RWPE1 (cell line): ENCODE data around the gene NOS1AP.
"Not testable (repeated sequence)": the region's sequence is repeated elsewhere in the genome, so short reads cannot be mapped to it uniquely, and the experiment has no call there.

Experiments
- CTCF ChIA-PET: fragments of 350-600 bp; sonication (Branson Sonifier 250); formaldehyde crosslinking; extraction: SDS; loops from one replicate; lab custom pipeline; 2021; lab: Yijun Ruan, JAX
- POLR2A ChIA-PET: fragments of 400-600 bp; formaldehyde crosslinking; extraction: SDS; loops from one replicate; lab custom pipeline; 2020; ENCODE audit warnings: antibody characterized with exemption; ENCODE audit not compliant: low non-redundant PET; lab: Yijun Ruan, JAX
- DNase-seq: peaks from one replicate; pipeline ENCODE4 v3.0.0; 2012; ENCODE audit warnings: low spot score
- H3K27ac ChIP-seq: fragments of 450-650 bp; 2 replicates; pipeline ENCODE4 v1.5.1; 2017
- TF ChIP-seq, protein P1 (sequence below): fragments of 450-650 bp; conservative IDR thresholded peaks from 2 replicates; pipeline ENCODE4 v1.5.1; 2017; ENCODE audit warnings: low read depth, mild to moderate bottlenecking

NOS1AP gene

DNA sequence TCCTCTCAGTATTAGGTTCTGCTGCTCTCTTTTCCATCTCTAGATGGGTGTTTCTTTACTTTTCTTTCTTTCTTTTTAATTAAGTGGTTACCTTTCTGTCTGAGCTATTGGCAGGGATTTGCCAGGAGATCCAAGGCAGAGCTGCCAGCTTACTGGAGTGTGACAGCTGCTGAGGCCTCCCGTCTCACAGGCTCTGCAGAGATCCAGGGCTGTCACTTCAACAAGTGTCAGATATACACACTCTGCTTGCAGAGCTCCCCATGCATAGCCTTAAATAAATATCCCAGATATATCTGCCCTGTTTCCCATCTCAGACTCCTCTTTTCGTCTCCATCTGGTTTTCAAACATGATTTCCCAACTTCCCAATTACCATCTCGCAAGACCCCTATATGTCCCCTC is 124.3 kb downstream of the NOS1AP start:
- H3K27ac ChIP-seq: no peak overlapping the region
- ChIA-PET CTCF (no interaction called here), POLR2A (no interaction called here)
- DNase-seq: no peak
- TF ChIP-seq, protein P1, sequence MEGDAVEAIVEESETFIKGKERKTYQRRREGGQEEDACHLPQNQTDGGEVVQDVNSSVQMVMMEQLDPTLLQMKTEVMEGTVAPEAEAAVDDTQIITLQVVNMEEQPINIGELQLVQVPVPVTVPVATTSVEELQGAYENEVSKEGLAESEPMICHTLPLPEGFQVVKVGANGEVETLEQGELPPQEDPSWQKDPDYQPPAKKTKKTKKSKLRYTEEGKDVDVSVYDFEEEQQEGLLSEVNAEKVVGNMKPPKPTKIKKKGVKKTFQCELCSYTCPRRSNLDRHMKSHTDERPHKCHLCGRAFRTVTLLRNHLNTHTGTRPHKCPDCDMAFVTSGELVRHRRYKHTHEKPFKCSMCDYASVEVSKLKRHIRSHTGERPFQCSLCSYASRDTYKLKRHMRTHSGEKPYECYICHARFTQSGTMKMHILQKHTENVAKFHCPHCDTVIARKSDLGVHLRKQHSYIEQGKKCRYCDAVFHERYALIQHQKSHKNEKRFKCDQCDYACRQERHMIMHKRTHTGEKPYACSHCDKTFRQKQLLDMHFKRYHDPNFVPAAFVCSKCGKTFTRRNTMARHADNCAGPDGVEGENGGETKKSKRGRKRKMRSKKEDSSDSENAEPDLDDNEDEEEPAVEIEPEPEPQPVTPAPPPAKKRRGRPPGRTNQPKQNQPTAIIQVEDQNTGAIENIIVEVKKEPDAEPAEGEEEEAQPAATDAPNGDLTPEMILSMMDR: no peak

DNA sequence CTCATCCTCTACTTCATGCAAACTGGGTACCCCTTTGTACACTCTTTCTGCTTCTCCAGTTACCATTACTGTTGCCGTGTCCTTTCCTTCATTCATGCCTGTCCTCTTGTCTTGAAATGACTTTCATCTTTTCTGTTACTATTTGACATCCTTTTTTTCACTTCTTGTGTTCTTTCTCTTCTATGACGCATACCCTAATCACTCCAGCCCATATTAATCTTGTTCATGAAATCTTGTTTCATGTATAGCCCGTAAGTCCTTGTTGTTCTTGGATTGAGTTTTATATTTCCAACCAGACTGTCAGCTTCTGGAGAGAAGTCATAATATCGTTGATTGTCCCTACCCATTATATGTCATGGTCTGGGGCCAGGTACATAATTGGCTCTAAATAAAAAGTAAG is 126.1 kb downstream of the NOS1AP start:
- H3K27ac ChIP-seq: no peak overlapping the region
- no peak for DNase-seq
- ChIA-PET POLR2A (no interaction called here), CTCF (no interaction called here)
- TF ChIP-seq, protein P1: no peak

DNA sequence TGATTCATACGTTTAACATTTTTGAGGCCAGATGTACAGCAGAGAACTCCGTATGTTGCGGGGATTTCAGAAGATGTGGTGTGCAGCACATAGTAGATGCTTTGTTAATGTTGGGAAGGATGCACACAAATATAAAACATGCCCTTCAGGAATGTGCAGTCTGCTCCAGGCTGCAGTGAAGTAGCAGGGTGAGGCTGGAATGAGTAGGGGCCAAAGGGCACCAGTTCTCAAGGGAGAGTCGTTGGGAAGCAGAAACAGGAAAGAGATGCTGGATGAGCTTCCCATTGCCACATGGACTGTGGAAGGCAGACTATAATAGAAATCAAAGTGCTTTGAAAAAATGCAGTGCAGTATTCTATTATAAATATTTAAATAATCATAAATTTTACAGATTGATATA is 126.9 kb downstream of the NOS1AP start:
- ChIA-PET CTCF (interaction anchor here (0.7 kb wide), 1 partner anchor 25 kb away, joined by 4 read pairs; no protein-coding TSS in a partner anchor), POLR2A (no interaction called here)
- TF ChIP-seq, protein P1: no peak
- DNase-seq: no peak
- H3K27ac ChIP-seq: no peak overlapping the region

DNA sequence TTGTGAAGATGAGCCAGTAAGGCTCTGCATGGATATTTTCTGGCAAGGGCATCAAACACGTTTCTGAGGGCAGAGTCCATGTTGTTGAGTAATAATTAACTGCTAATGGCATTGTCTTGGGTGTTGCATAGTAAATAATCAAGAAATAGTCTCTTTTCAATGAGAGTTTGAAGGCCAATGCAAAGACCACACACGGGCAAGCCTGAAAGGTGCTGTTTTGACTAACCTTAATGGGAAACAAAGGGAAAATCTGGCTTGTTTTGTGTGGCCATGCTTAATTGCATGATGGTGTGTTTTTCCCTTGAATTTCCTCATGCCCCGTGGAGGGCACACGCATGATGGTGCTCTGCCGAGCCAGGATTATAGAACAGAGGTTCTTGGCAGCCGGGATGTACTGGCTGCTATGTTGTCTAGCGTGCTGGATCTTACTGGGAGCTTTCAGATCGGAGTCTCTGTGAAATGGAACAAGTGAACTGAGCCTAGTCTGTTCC is 127.6 kb downstream of the NOS1AP start:
- TF ChIP-seq, protein P1: no peak
- no peak overlapping the region for H3K27ac ChIP-seq
- ChIA-PET POLR2A (no interaction called here), CTCF (interaction anchor here (0.6 kb wide), 2 partner anchors 52 to 69 kb away, joined by 3 to 4 read pairs; no protein-coding TSS in a partner anchor)
- DNase-seq: no peak

DNA sequence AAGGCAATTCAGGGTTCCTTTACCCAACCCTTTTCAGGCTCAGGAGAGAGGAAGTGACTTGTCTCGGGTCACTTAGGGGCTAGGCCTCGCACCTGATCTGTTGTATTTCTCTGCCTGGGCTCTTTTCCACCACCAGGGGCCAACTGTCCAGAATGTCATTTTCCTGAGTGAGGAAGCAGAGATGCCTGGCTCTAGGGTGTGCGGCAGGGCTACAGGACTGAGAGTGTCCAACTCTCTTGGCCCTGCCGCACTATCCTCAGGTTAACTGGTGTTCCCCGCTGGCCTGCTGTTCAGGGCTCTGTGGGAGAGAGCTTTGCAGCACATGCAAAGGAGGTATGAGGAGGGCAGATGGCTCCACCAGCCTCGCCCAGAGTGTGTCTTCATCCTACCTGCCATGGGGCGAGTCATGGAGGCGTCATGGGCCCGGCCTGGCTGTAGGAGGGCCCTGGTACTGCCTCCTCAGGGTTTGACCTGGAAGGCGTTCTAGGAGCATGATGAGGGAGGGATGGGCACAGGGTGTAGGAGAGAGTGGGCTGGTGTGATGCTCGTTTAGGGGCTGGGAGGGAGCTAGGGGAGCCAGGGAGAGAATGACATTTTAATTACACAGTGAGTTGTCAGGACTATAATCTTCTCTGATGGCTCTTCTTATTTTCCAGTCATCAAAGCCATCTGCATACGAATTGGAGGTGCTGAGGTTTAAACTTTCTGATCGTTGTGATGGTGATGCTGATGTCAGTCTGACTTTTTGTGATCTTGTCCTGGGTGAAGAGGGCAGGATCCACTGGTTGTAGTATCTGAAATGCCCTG is 128.3 kb downstream of the NOS1AP start:
- POLR2A ChIA-PET: no interaction called here
- CTCF ChIA-PET: interaction anchor here (0.6 kb wide), 2 partner anchors 53 to 68 kb away, joined by 3 to 4 read pairs; no protein-coding TSS in a partner anchor
- H3K27ac ChIP-seq: no peak overlapping the region
- DNase-seq: peak; percentile 20
- TF ChIP-seq, protein P1: no peak

DNA sequence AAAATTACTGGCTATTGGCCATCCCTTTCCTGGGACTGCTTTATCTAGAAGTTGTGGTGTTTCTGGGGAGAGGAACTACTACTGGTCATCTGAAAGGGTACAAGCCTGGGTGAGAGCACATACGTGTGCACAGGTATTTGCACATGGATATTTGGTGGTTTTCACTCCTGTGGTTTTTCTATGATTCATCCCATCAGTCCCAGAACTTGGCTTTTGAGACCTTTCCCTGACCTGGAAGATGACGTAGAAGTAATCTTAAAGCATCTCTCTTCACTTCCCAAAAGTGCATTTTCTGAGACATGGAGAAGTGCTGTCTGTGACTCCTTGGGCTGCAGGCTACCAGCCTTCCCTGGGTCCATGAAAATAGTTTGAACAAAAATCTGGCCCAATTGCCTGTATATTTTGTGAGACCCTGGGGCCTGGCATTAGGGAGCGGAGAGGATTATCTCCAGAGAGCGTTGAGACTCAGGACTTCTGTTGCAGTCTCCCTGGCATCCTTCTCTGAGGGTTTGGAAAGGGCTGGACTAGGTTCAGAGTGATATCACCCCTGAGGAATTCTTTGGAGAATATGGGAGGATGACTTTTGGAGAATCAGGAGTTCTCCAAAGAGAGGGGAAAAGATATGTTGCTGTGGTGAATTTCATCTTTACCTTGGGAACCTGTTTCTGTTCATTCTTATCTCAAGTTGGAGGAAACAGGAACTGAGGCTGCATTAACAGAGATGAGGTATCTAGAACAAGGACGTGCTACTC is 130.8 kb downstream of the NOS1AP start:
- DNase-seq: no peak
- CTCF ChIA-PET: no interaction called here
- H3K27ac ChIP-seq: no peak overlapping the region
- TF ChIP-seq, protein P1: no peak
- POLR2A ChIA-PET: no interaction called here

DNA sequence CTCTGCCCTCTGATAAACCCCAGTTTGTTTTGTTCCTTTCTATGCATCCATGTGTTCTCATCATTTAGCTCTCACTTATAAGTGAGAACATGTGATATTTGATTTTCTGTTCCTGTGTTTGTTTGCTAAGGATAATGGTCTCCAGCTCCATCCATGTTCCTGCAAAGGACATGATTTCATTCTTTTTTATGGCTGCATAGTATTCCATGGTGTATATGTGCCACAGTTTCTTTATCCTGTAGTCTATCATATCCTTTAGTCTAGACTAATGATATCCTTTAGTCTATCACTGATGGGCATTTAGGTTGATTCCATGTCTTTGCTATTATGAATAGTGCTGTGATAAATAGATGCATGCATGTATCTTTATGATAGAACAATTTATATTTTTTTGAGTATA is 131.6 kb downstream of the NOS1AP start:
- POLR2A ChIA-PET, DNase-seq, H3K27ac ChIP-seq, CTCF ChIA-PET: not testable (repeated sequence)
